GM19372 (cell line): ENCODE measurements around the gene OR2B3.
"Not testable (repeated sequence)": the region's sequence is repeated elsewhere in the genome, so short reads cannot be mapped to it uniquely, and the experiment has no call there.

ENCODE experiments used
- ATAC-seq: cut with Tn5 transposase; IDR thresholded peaks from one replicate; pipeline ENCODE4 v1.9.1; 2021; ENCODE audit warnings: mild to moderate bottlenecking, low read depth, moderate library complexity; ENCODE audit not compliant: unreplicated experiment

OR2B3 gene, protein sequence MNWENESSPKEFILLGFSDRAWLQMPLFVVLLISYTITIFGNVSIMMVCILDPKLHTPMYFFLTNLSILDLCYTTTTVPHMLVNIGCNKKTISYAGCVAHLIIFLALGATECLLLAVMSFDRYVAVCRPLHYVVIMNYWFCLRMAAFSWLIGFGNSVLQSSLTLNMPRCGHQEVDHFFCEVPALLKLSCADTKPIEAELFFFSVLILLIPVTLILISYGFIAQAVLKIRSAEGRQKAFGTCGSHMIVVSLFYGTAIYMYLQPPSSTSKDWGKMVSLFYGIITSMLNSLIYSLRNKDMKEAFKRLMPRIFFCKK

GRCh38 chr6:29087213-29087612 lies at the start of gene OR2B3:
Gene OR2B3 (minus strand): TSS chr6:29087313. CDS start chr6:29087248, 65 bp downstream.
- no peak for ATAC-seq

DNA sequence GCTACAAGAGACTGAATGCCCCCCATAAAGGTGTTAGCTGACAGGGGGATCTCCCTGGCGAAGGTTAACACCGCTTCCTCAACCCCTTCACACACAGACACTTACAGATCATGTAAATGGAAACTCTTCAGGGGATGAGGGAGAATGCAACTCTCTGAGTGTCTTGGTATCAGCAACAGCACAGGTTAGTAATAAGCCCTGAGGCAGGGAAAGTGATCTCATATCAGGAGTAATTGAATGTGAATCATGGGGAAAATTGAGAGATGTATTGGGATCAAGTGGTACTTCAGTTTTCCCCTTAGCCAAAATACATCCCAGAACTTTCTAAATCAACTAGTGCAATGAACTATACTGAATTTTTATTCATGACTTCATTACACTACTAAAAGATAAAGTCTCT lies 44.6 kb upstream of the OR2B3 start:
- no peak for ATAC-seq

DNA sequence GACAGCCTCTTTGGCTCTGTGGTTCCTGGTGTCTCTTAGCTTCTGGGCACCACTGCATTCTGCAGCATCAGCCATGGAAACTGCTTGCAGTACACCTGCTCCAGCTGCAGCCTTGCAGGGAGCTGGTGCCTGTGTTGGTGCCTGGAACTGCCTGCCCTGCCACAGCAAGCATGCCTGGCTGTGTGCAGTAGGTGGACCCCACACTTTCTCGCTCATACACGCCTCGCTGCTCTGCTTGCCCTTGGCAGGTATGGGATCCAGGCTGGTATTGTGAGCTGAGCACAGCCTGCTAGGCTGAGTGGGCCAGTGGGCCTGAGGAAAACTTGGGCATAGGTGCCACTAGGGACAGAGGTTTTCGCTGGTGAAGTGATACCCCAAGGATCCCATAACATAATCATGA lies 43.5 kb upstream of the OR2B3 start:
- no peak for ATAC-seq

DNA sequence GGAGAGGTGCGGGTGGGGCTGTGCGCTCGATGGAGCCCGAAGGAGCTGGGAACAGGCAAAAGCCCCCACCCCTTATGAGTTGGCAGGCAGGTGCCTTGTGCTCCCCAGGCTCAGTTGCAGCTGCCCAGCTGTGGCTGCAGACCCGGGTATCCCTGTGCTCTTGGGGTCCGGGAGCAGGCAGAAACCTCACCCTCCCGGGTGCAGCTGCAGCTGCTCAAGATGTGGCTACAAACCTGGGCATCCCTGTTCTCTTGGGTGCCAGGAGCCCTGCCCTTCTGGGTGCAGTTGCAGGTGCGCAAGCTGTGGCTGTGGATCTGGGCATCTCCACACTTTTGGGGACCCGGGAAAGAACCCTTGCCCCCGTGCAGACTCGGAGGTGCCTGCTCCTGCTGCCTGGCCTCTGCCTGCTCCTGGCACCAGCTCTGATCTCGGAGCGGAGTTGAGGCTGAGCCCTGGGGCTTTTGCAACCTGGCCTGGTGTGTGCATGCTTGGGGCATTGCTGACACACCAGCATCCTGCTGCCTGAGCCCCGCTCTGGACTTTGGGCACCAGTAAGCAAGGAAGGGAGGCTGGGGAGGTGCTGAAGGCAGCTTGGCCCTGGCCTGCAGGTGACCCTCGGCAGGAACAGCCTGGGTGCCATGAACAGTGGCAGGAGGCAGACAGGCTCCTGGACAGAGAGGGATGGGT lies 42.4 kb upstream of the OR2B3 start:
- no peak for ATAC-seq

- not testable (repeated sequence) for ATAC-seq
Observed at GRCh38 chr6:29114964-29115363, 27.9 kb upstream of the OR2B3 start.

- ATAC-seq, result no peak
Observed at GRCh38 chr6:29112135-29112534, 25.0 kb upstream of the OR2B3 start.

DNA sequence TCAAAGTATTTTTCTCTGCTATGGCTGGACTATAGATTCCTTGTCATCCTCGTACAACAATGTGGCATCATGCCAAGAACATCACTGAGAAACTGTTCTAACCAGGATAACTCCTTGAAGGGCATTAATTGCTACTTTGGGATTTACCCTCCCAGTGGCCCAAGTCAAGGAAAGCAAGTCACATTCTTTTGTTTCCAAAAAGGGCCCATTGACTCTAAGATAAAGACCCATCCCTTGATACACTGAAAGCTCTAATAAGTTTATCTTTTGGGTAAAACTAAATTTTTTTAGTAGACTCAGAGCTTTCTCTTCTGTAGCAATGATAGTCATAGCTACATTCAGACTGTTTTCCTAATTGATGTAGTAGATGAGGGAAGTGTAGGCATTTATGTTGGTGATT lies 20.6 kb upstream of the OR2B3 start, which contains the start of gene OR2J3:
TSS of gene OR2J3 (plus strand) at position 301 of the 400 bp plus-strand sequence. CDS start 3,833 bp downstream, outside the sequence.
- ATAC-seq, result no peak

DNA sequence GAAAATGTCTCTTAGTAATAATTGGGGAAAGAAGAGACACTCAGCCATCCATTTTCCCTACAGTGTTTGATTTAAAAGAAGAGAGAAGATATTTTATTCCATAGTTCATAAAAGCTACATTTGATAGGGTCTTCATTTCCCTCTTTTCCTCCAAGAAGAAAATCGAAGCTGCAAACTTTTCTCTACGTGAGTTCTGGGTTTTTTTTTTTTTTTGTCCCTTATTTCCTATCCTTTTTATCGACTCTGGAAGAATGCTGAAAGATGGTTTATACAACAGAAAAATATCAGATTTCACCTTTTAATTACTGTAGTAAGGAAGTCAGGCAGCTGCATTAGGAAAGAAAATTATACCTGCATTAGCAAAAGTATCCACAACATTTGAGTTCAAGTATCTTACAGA lies 12.1 kb upstream of the OR2B3 start, which contains the start of gene OR2J1:
TSS of gene OR2J1 (plus strand) at position 301 of the 400 bp plus-strand sequence. CDS start 1,453 bp downstream, outside the sequence.
- ATAC-seq, result no peak

DNA sequence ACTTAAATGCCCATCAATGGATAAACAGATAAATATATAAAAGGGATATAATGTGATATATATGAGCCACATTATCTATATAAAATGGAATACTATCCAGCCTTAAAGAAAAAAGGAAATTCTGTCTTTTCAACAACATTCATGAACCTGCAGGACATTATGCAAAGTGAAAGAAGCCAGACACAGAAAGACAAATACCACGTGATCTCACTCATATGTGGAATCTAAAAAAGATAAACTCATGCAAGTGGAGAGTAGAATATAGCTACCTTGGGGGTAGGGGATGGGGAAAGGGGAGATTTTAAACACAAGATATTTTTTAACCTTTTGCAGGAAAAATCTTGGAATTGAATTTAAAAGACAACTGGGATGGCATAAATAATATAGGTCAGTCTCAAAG lies 10.7 kb upstream of the OR2B3 start:
- no peak for ATAC-seq

DNA sequence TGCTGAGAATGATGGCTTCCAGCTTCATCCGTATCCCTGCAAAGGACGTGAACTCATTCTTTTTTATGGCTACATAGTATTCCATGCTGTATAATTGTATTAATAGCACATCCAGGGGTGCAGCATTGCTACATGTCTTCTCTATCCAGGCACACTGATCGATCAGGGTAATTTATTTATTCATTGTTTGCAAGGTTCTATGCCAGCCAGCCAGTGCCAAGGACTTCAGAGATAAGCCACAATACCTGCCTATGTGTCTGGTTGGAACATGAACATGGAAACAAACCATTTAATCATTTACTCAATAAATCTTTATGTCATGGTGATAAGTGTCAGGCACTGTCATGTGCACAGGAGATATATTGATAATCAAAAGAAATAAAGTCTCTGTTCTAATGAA lies 5.8 kb upstream of the OR2B3 start:
- no peak for ATAC-seq

DNA sequence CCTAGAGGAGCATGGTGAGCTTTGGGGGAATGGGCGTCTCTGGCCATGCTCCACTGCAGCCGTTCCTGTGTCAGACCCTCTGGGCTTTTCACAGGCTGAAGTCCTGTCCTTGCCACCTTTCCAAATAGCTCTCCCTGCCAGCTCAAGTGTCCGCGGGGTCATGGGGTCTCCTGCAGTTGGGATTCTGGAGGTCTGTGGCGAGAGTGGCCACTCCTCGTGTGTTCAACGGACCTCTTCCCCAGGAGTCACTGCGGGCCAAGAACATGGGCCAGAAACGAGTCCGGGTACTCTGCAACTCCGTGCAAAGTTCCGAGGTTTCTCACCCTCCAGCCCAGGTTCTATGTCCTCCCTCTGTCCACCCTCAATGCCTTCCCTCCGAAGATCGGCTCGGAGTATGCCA lies 4.7 kb downstream of the OR2B3 start:
- ATAC-seq, result no peak

- ATAC-seq, result no peak
Observed at GRCh38 chr6:29081312-29081711, 5.8 kb downstream of the OR2B3 start.

GRCh38 chr6:29079203-29079602 lies 7.9 kb downstream of the OR2B3 start:
- ATAC-seq, result no peak

GRCh38 chr6:29071831-29072723 lies 15.0 kb downstream of the OR2B3 start:
- peak; percentile 77 for ATAC-seq

DNA sequence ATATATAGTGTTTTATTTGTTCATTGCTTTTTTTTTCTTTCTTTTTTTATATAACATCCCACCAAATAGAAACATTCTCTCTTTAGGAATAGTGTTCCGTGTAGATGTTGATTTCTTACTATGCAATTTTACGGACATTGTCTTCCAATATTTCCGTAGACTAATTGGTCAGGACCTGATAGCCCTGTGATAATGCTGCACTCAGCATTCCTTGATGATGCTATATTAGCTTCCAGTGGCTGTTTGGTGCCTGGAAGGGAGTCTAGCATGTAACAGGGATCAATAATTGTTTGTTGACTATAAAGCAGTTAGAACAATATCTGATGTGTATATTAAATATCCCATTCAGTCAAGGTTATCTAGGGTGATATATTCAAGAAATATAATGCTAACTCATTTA lies 35.4 kb downstream of the OR2B3 start:
- ATAC-seq, result no peak

DNA sequence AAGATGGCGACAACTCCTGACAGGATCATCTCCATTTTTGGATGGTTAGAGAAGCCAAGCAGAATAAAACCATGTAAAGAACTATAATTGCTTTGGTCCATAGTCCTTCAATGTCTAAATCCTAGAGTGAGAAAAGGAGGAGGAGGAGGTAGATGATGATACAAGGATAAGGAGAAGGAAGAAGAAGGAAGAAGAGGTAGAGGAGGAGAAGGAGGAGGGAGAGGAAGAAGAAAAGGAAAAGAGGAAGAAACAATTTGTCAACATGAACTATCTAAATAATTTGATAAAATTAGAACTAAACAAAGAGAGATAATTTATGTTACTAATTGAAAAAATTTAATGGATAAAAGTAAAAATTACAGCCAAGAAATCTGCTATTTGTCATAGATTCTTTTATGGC lies 42.0 kb downstream of the OR2B3 start, which contains the start of gene OR2W1:
TSS of gene OR2W1 (minus strand) at position 101 of the 400 bp plus-strand sequence. CDS start at position 101, 0 bp downstream.
- ATAC-seq, result no peak
